ENCODE data around the gene SDC1. TPM values are rescaled to one million over a fixed set of nuclear protein-coding genes. Genes with fewer than 3 reads are reported as not detected.

The SDC1 gene
- polyA plus RNA-seq, 4 donors: 36.9 to 89.9 (median 58.3) TPM

GRCh38 chr2:20178666-20179465 lies 46.1 kb downstream of the SDC1 start:
- no peak overlapping the region for H3K4me3 ChIP-seq (ENCODE audit: low read depth in 1 of 3, low read length in 3 of 3)
- no peaks in the 10 kb centered on the region for H3K36me3 ChIP-seq (ENCODE audit: control insufficient read depth in 3 of 3, insufficient read depth in 2 of 3, low read depth in 1 of 3, low read length in 3 of 3)
- H3K27ac ChIP-seq (ENCODE audit: low read depth in 1 of 3, low read length in 2 of 3): peak overlapping the region; percentile 83 to 90 (median 85)
- DNase-seq (peak in 1 of 2 donors; percentile 55), FAIRE-seq (no peak)
- 57 to 80% (median 72%) methylated on average over 10 of the region's 10 CpGs for WGBS, 3 donors
- no peaks in the 10 kb centered on the region for H3K27me3 ChIP-seq (ENCODE audit: control insufficient read depth in 3 of 3, insufficient read depth in 3 of 3, low read length in 3 of 3)
- no peaks in the 10 kb centered on the region for H3K9me3 ChIP-seq (ENCODE audit: control insufficient read depth in 2 of 2, insufficient read depth in 1 of 2, low read depth in 1 of 2, low read length in 1 of 2)
- H3K4me1 ChIP-seq (ENCODE audit: control insufficient read depth in 3 of 3, insufficient read depth in 2 of 3, low read depth in 1 of 3, low read length in 2 of 3): peaks cover 0 to 36% (median 7%) of the 10 kb centered on the region in 3 donors

- no peaks in the 10 kb centered on the region for H3K36me3 ChIP-seq (ENCODE audit: control insufficient read depth in 3 of 3, insufficient read depth in 2 of 3, low read depth in 1 of 3, low read length in 3 of 3)
- DNase-seq: peak; percentile 50 to 65
- H3K27me3 ChIP-seq (ENCODE audit: control insufficient read depth in 3 of 3, insufficient read depth in 3 of 3, low read length in 3 of 3): no peaks in the 10 kb centered on the region
- no peaks in the 10 kb centered on the region for H3K9me3 ChIP-seq (ENCODE audit: control insufficient read depth in 2 of 2, insufficient read depth in 1 of 2, low read depth in 1 of 2, low read length in 1 of 2)
- H3K4me1 ChIP-seq (ENCODE audit: control insufficient read depth in 3 of 3, insufficient read depth in 2 of 3, low read depth in 1 of 3, low read length in 2 of 3): peaks cover 0 to 32% (median 7%) of the 10 kb centered on the region in 3 donors
- FAIRE-seq: no peak
- no peak overlapping the region for H3K4me3 ChIP-seq (ENCODE audit: low read depth in 1 of 3, low read length in 3 of 3)
- 45 to 76% (median 61%) methylated on average over 14 of the region's 14 CpGs for WGBS, 3 donors
- H3K27ac ChIP-seq (ENCODE audit: low read depth in 1 of 3, low read length in 2 of 3): peak overlapping the region in 1 of 3 donors; percentile 4
These were observed 46.7 kb downstream of the SDC1 start for GRCh38 chr2:20178249-20178607.

- Histone ChIP-seq H3K27ac (ENCODE audit: low read depth in 1 of 3, low read length in 2 of 3) (no peak overlapping the region), H3K4me1 (ENCODE audit: control insufficient read depth in 3 of 3, insufficient read depth in 2 of 3, low read depth in 1 of 3, low read length in 2 of 3) (peaks cover 0 to 32% (median 7%) of the 10 kb centered on the region in 3 donors), H3K27me3 (ENCODE audit: control insufficient read depth in 3 of 3, insufficient read depth in 3 of 3, low read length in 3 of 3) (no peaks in the 10 kb centered on the region), H3K36me3 (ENCODE audit: control insufficient read depth in 3 of 3, insufficient read depth in 2 of 3, low read depth in 1 of 3, low read length in 3 of 3) (no peaks in the 10 kb centered on the region), H3K4me3 (ENCODE audit: low read depth in 1 of 3, low read length in 3 of 3) (no peak overlapping the region), H3K9me3 (ENCODE audit: control insufficient read depth in 2 of 2, insufficient read depth in 1 of 2, low read depth in 1 of 2, low read length in 1 of 2) (no peaks in the 10 kb centered on the region)
- WGBS, 3 donors: 89 to 95% (median 89%) methylated on average over 10 of the region's 10 CpGs
- no peak for DNase-seq
- no peak for FAIRE-seq
These were observed 47.2 kb downstream of the SDC1 start for GRCh38 chr2:20177556-20178248.

DNA sequence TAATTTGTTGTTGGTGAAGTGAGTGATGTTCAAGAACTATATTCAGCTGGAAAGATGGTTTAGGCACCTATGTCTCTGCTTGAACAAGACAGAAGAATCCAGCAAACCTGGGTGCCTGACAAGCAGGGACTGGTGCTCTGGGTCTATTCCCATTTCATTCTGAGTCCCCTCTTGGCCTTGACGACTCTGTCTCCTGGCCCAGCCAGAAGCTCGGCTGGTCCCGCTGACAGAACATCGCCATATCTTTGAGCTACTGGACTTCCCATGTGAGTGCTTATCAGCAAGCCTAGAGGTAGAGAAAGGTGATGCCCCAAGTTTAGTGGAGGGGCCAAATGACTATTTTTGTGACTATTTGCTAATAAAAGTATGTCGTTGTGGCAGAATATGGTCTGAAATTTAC lies 48.2 kb downstream of the SDC1 start:
- no peak for FAIRE-seq
- 94 to 96% (median 94%) methylated on average over 5 of the region's 5 CpGs for WGBS, 3 donors
- no peak overlapping the region for H3K27ac ChIP-seq (ENCODE audit: low read depth in 1 of 3, low read length in 2 of 3)

GRCh38 chr2:20175931-20176330 lies 49.0 kb downstream of the SDC1 start:
- Histone ChIP-seq H3K9me3 (ENCODE audit: control insufficient read depth in 2 of 2, insufficient read depth in 1 of 2, low read depth in 1 of 2, low read length in 1 of 2) (no peaks in the 10 kb centered on the region), H3K27ac (ENCODE audit: low read depth in 1 of 3, low read length in 2 of 3) (no peak overlapping the region), H3K4me1 (ENCODE audit: control insufficient read depth in 3 of 3, insufficient read depth in 2 of 3, low read depth in 1 of 3, low read length in 2 of 3) (peaks cover 0 to 42% (median 7%) of the 10 kb centered on the region in 3 donors), H3K36me3 (ENCODE audit: control insufficient read depth in 3 of 3, insufficient read depth in 2 of 3, low read depth in 1 of 3, low read length in 3 of 3) (no peaks in the 10 kb centered on the region), H3K27me3 (ENCODE audit: control insufficient read depth in 3 of 3, insufficient read depth in 3 of 3, low read length in 3 of 3) (no peaks in the 10 kb centered on the region), H3K4me3 (ENCODE audit: low read depth in 1 of 3, low read length in 3 of 3) (no peak overlapping the region)
- DNase-seq (no peak), FAIRE-seq (no peak)
- 87 to 95% (median 94%) methylated on average over 3 of the region's 3 CpGs for WGBS, 3 donors

More for the DNA sequence above, 48.2 kb downstream of the SDC1 start:
- DNase-seq: no peak
- H3K4me1 ChIP-seq (ENCODE audit: control insufficient read depth in 3 of 3, insufficient read depth in 2 of 3, low read depth in 1 of 3, low read length in 2 of 3): peaks cover 0 to 34% (median 7%) of the 10 kb centered on the region in 3 donors
- H3K36me3 ChIP-seq (ENCODE audit: control insufficient read depth in 3 of 3, insufficient read depth in 2 of 3, low read depth in 1 of 3, low read length in 3 of 3): no peaks in the 10 kb centered on the region
- no peaks in the 10 kb centered on the region for H3K27me3 ChIP-seq (ENCODE audit: control insufficient read depth in 3 of 3, insufficient read depth in 3 of 3, low read length in 3 of 3)
- H3K4me3 ChIP-seq (ENCODE audit: low read depth in 1 of 3, low read length in 3 of 3): no peak overlapping the region
- no peaks in the 10 kb centered on the region for H3K9me3 ChIP-seq (ENCODE audit: control insufficient read depth in 2 of 2, insufficient read depth in 1 of 2, low read depth in 1 of 2, low read length in 1 of 2)

DNA sequence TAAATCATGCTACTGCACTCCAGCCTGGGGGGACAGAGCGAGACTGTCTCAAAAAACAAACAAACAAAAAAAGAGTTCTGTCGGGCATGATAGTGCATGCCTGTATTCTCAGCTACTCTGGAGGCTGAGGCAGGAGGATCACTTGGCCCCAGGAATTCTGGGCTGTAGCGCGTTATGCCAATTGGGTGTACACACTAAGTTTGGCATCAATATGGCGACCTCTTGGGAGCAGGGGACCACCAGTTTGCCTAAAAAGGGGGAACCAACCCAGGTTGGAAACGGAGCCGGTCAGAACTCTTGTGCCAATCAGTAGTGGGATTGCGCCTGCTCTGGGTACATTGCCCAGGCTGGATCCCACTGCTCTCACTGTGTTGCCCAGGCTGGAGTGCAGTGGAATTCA lies 49.7 kb downstream of the SDC1 start:
- Histone ChIP-seq H3K27ac (ENCODE audit: low read depth in 1 of 3, low read length in 2 of 3) (no peak overlapping the region), H3K27me3 (ENCODE audit: control insufficient read depth in 3 of 3, insufficient read depth in 3 of 3, low read length in 3 of 3) (no peaks in the 10 kb centered on the region), H3K4me1 (ENCODE audit: control insufficient read depth in 3 of 3, insufficient read depth in 2 of 3, low read depth in 1 of 3, low read length in 2 of 3) (peaks cover 0 to 43% (median 7%) of the 10 kb centered on the region in 3 donors), H3K36me3 (ENCODE audit: control insufficient read depth in 3 of 3, insufficient read depth in 2 of 3, low read depth in 1 of 3, low read length in 3 of 3) (no peaks in the 10 kb centered on the region), H3K4me3 (ENCODE audit: low read depth in 1 of 3, low read length in 3 of 3) (no peak overlapping the region), H3K9me3 (ENCODE audit: control insufficient read depth in 2 of 2, insufficient read depth in 1 of 2, low read depth in 1 of 2, low read length in 1 of 2) (no peaks in the 10 kb centered on the region)
- WGBS, 3 donors: 88 to 92% (median 91%) methylated on average over 8 of the region's 8 CpGs
- no peak for DNase-seq
- no peak for FAIRE-seq

- H3K4me3 ChIP-seq (ENCODE audit: low read depth in 1 of 3, low read length in 3 of 3): no peak overlapping the region
- FAIRE-seq: no peak
- DNase-seq: no peak
- no peaks in the 10 kb centered on the region for H3K36me3 ChIP-seq (ENCODE audit: control insufficient read depth in 3 of 3, insufficient read depth in 2 of 3, low read depth in 1 of 3, low read length in 3 of 3)
- WGBS, 3 donors: 87 to 91% (median 91%) methylated on average over 2 of the region's 2 CpGs
- no peaks in the 10 kb centered on the region for H3K9me3 ChIP-seq (ENCODE audit: control insufficient read depth in 2 of 2, insufficient read depth in 1 of 2, low read depth in 1 of 2, low read length in 1 of 2)
- H3K27me3 ChIP-seq (ENCODE audit: control insufficient read depth in 3 of 3, insufficient read depth in 3 of 3, low read length in 3 of 3): no peaks in the 10 kb centered on the region
- H3K27ac ChIP-seq (ENCODE audit: low read depth in 1 of 3, low read length in 2 of 3): no peak overlapping the region
- H3K4me1 ChIP-seq (ENCODE audit: control insufficient read depth in 3 of 3, insufficient read depth in 2 of 3, low read depth in 1 of 3, low read length in 2 of 3): peaks cover 0 to 39% (median 4%) of the 10 kb centered on the region in 3 donors
These were observed 50.5 kb downstream of the SDC1 start for GRCh38 chr2:20174410-20174809.

GRCh38 chr2:20173496-20174402 lies 51.2 kb downstream of the SDC1 start:
- H3K27ac ChIP-seq (ENCODE audit: low read depth in 1 of 3, low read length in 2 of 3): no peak overlapping the region
- no peak for DNase-seq
- H3K27me3 ChIP-seq (ENCODE audit: control insufficient read depth in 3 of 3, insufficient read depth in 3 of 3, low read length in 3 of 3): no peaks in the 10 kb centered on the region
- no peaks in the 10 kb centered on the region for H3K36me3 ChIP-seq (ENCODE audit: control insufficient read depth in 3 of 3, insufficient read depth in 2 of 3, low read depth in 1 of 3, low read length in 3 of 3)
- WGBS, 3 donors: 81 to 87% (median 84%) methylated on average over 13 to 14 of the region's 14 CpGs
- no peak overlapping the region for H3K4me3 ChIP-seq (ENCODE audit: low read depth in 1 of 3, low read length in 3 of 3)
- H3K4me1 ChIP-seq (ENCODE audit: control insufficient read depth in 3 of 3, insufficient read depth in 2 of 3, low read depth in 1 of 3, low read length in 2 of 3): peaks cover 0 to 33% (median 0%) of the 10 kb centered on the region in 3 donors
- FAIRE-seq: no peak
- H3K9me3 ChIP-seq (ENCODE audit: control insufficient read depth in 2 of 2, insufficient read depth in 1 of 2, low read depth in 1 of 2, low read length in 1 of 2): no peaks in the 10 kb centered on the region
